HepG2 (cell line): ENCODE data around the gene NR2F1.

Source experiments
- KDM1A ChIP-seq: IDR thresholded peaks from 2 replicates; pipeline ENCODE4 v1.6.1; 2016; ENCODE audit warnings: missing compliant biosample characterization
- NR2C2 ChIP-seq: sonication (generic); formaldehyde crosslinking; IDR thresholded peaks from 2 replicates; pipeline ENCODE4 v1.4.0; 2020; ENCODE audit warnings: missing genetic modification reagents, mild to moderate bottlenecking, moderate library complexity, borderline replicate concordance
- RAD21 ChIP-seq: fragments of 450-650 bp; formaldehyde crosslinking; IDR thresholded peaks from 2 replicates; pipeline ENCODE4 v1.5.0; 2020; ENCODE audit warnings: mild to moderate bottlenecking
- SIX4 ChIP-seq: sonication (generic); formaldehyde crosslinking; IDR thresholded peaks from 2 replicates; pipeline ENCODE4 v1.4.0; 2020; ENCODE audit warnings: missing genetic modification reagents
- SP2 ChIP-seq: sonication (generic); formaldehyde crosslinking; IDR thresholded peaks from 2 replicates; pipeline ENCODE4 v1.5.1; 2020; ENCODE audit warnings: mild to moderate bottlenecking, missing genetic modification reagents
- TAF1 ChIP-seq: sonication (generic); formaldehyde crosslinking; IDR thresholded peaks from 2 replicates; pipeline ENCODE4 v1.4.0; 2020; ENCODE audit warnings: missing genetic modification reagents
- ZNF552 ChIP-seq: sonication (generic); formaldehyde crosslinking; IDR thresholded peaks from 2 replicates; pipeline ENCODE4 v1.9.0; 2022; ENCODE audit warnings: missing genetic modification reagents, mild to moderate bottlenecking, borderline replicate concordance
- ZNF576 ChIP-seq: sonication (generic); formaldehyde crosslinking; IDR thresholded peaks from 2 replicates; pipeline ENCODE4 v1.4.0; 2020; ENCODE audit warnings: mild to moderate bottlenecking, missing genetic modification reagents
- ZSCAN25 ChIP-seq: sonication (generic); formaldehyde crosslinking; IDR thresholded peaks from 2 replicates; pipeline ENCODE4 v1.8.0; 2022; ENCODE audit warnings: mild to moderate bottlenecking, missing genetic modification reagents
- TF ChIP-seq, protein P1 (sequence below): sonication (generic); formaldehyde crosslinking; IDR thresholded peaks from 2 replicates; pipeline ENCODE4 v1.5.0; 2020; ENCODE audit warnings: mild to moderate bottlenecking, missing genetic modification reagents, moderate library complexity

DNA sequence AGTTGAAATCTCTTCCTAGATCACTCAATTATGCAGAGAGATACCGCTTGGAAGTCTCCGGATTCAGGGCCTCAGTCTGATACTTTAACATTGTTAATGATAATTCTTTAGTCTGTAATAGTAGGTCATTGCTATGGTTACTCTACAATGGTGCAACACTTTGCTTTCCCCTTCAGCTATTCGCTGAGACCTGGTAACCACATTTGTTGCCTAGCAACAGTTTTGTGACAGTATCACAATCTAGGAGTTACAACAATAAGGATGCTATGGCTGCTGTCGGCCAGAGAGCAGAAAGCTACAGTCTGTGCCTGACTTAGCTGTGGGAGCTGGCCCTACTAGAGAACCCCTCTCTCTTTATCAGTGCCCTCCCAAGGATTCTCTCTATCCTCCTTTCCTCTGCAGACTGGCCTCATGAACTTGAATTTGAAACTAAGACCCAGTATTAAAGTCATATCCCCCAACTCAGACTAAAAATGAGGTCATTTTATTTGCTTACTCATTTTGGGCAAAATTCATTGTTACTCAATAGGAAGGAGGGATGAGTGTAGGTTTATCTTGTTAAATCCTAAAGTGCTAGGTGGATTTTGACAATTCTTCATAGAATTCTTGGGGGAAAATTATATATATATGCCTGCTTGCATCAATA lies 39.3 kb downstream of the NR2F1 start:
- TF ChIP-seq KDM1A (no peak), ZNF552 (CRISPR knock-in tag) (no peak), TAF1 (CRISPR knock-in tag) (no peak), RAD21 (CRISPR knock-in tag) (no peak), ZSCAN25 (no peak), SP2 (CRISPR knock-in tag) (no peak), NR2C2 (CRISPR knock-in tag) (no peak), SIX4 (CRISPR knock-in tag) (no peak), ZNF576 (CRISPR knock-in tag) (no peak)
- TF ChIP-seq, protein P1, sequence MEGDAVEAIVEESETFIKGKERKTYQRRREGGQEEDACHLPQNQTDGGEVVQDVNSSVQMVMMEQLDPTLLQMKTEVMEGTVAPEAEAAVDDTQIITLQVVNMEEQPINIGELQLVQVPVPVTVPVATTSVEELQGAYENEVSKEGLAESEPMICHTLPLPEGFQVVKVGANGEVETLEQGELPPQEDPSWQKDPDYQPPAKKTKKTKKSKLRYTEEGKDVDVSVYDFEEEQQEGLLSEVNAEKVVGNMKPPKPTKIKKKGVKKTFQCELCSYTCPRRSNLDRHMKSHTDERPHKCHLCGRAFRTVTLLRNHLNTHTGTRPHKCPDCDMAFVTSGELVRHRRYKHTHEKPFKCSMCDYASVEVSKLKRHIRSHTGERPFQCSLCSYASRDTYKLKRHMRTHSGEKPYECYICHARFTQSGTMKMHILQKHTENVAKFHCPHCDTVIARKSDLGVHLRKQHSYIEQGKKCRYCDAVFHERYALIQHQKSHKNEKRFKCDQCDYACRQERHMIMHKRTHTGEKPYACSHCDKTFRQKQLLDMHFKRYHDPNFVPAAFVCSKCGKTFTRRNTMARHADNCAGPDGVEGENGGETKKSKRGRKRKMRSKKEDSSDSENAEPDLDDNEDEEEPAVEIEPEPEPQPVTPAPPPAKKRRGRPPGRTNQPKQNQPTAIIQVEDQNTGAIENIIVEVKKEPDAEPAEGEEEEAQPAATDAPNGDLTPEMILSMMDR (CRISPR knock-in tag) = no peak
